Middle frontal gyrus (tissue), 1 donor: ENCODE results near the gene PLEKHM2.

Source experiments
- DNase-seq: peaks from one replicate; pipeline ENCODE4 v3.0.0-alpha.2; 2015; ENCODE audit warnings: low spot score; ENCODE audit errors: extremely low spot score

PLEKHM2 gene

GRCh38 chr1:15674386-15675159, 9.5 kb upstream of the PLEKHM2 start:
- no peak for DNase-seq

- no peak for DNase-seq
These were observed 8.1 kb upstream of the PLEKHM2 start for GRCh38 chr1:15676010-15676409.

GRCh38 chr1:15676688-15677661, 7.1 kb upstream of the PLEKHM2 start:
- DNase-seq, result no peak

GRCh38 chr1:15678578-15678977, 5.5 kb upstream of the PLEKHM2 start:
- no peak for DNase-seq

DNA sequence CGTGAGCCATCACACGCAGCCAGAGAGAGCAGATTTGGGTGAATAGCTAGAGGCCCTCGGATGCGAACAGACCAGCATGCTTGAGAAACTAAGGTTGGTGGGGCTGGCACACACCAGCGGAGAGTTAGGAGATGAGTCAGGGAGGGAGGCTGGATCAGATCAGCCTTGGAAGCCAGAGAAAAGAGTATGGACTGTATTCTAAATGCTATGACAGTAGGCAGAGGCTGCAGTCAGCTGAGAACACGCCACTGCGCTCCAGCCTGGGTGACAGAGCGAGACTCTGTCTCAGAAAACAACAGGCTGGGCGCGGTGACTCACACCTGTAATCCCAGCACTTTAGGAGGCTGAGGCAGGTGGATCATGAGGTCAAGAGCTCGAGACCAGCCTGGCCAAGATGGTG, 4.0 kb upstream of the PLEKHM2 start:
- DNase-seq, result no peak

DNA sequence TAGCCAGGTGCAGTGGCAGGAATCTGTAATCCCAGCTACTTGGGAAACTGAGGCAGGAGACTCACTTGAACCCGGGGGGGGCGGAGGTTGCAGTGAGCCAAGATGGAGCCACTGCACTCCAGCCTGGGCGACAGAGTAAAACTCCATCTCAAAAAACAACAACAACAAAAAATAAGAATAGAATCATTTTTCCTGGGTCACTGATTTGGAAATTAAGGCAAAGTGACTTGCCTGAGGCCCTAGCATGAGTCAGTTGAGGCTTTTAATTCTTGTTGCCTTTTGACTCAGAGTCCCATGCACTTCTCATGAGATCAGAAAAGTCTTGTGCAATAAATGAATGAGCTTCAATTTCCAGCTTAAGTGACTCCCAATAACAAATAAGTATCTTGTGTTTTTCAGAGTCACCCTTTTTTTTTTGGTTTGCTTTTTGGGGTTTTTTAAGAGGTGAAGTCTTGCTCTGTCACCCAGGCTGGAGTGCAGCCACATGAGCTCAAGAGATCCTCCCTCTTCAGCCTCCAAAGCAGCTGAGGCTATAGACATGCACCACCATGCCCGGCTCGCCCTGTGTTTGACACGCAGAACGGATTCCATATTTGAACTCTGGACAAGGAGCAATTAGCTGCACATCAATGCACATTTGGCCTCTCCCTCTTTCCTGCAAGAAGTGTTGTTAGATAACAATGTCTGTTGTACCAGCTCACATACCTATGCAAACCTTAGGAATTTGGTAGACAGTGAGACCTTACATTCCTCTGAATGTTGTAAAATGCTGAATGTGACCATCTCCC, 3.4 kb upstream of the PLEKHM2 start:
- no peak for DNase-seq

DNA sequence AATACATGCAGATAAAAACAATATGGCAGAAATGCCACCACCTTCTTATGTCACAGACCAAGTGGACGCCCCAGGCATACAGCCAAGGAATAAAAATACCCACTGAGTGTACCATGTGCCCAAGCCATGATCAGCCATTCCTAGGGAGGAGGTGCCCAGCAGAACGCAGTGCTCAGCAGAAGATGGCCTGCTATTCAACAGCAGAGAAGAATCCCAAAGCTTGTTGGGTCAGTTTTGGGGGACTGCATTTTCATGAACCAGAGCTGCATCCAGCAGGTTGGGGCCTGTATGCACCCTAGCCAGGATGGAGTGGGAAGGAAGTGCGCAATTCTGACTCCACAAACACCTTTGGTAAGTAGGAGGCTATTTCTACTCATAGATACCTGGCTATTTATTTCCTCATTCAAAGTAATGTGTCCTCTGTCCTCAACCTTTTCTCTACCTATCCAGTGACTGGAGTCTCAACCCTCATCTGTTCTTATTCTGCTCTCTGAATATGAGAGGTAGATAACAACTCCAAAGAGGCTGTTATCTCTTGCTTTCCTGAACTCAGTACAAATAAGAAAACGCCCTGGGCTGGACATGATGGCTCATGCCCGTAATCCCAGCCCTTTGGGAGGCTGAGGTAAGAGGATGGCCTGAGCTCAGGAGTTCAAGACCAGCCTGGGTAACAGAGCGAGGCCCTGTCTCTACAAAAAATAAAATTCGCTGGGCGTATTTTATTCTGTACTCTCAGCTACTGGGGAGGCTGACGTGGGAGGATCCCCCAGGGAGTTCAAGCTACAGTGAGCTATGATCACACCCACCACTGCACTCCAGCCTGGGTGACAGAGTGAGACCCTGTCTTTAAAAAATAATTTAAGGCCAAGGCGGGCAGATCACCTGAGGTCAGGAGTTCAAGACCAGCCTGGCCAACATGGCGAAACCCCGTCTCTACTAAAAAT, 2.5 kb upstream of the PLEKHM2 start:
- no peak for DNase-seq

DNA sequence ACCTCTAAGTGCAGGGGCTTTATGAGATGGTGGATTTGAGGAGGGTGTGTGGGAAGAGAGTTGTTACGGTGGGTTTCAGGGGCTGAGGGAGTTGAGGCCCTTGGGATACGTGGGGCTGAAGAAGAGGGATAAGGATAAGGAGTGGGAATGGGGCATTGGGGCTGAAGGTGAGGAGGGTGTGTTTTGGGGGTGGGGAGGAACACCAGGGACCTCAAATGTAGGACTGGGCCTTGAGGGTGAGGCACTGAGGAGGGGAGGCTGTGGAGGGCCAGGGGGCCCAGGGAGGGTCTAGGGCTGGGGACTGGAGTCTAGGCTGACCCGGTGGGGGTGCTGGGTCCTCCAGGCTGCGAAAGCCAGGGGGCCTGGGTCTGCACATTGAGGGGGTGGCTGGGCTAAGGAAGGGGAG, 1.2 kb upstream of the PLEKHM2 start:
- DNase-seq, result no peak

DNA sequence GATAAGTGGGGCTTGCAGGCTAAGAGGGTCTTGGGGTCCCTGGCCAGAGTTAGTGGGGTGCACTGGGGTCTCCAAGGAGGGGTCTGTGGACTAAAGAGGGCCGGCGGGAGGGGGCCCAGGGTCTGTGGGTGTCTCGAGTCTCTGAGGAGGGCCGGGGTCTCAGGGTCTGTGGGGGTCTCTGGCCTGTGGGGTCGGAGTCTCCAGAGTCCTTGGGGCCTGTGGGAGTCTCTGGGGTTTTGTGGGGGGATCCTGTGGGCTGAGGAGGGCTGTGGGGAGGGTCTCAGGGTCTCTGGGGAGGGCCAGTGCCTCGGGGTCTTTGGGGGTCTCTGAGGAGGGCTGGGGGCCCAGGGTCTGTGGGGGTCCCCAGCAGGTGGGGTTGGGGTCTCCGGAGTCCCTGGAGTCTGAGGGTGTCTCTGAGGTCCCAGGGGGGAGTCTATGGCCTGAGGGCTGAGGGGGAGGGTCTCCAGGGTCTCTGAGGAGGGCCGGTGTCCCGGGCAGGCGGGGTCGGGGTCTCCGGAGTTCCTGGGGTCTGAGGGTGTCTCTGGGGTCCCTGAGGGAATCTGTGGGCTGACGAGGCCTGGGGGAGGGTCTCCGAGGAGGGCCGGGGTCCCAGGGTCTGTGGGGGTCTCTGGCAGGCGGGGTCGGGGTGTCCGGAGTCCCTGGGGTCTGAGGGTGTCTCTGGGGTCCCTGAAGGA, 628 bp upstream of the PLEKHM2 start:
- no peak for DNase-seq

DNA sequence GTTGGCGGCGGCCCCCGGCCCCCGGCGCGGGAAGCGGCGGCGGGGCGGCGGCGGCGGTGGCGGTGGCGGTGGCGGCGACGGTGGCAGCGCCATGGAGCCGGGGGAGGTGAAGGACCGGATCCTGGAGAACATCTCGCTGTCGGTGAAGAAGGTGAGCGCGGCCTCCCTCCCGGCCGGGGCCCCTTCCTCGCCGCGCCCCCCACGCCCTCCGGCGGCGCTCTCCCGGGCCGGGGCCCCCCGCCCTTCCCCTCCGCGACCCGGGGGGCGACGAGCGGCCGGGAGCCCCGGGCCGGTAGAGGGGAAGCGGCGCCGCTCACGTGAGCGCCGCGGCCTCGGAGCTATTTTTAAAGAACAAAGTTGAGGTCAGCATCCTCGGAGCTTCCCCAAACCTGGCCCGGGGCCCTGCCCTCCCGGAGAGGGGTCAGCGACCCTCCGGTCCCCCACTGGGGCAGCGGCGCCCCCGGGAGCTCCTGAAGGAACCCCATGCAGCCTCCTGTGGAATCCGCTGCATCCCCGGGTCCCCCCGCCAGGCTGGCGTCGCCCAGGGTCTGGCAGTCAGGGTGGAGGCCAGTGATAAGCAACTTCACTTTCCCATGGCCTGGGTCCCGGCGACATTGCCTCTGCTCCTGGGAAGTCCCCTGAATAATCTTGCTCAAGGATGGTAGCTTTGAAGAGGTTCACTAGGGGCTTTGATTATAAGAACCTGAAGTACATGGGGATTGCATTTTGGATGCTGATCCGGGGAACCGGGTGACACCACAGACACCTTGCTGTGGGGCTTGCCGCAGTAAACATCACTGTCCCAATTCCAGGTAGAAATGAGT, 560 bp downstream of the PLEKHM2 start:
- no peak for DNase-seq

DNA sequence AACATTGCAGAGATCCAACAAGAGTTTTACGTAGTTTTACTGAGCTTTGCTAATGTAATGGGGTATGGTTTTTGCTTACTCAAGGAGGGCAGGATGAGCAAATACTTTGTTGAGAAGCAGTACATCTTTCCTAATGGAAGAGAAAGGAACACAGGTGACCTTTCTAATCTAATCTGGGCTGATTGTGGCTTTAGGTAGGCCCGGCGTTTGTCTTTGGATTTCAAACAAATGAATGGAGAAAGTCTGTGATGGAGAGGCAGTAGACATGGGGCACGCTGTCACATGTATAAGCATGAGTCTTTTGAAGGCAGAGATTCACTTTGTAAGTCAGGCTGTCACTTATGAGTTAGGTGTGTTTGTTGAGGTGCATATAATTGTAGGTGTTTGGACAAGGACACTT, 1.7 kb downstream of the PLEKHM2 start:
- DNase-seq, result no peak

DNA sequence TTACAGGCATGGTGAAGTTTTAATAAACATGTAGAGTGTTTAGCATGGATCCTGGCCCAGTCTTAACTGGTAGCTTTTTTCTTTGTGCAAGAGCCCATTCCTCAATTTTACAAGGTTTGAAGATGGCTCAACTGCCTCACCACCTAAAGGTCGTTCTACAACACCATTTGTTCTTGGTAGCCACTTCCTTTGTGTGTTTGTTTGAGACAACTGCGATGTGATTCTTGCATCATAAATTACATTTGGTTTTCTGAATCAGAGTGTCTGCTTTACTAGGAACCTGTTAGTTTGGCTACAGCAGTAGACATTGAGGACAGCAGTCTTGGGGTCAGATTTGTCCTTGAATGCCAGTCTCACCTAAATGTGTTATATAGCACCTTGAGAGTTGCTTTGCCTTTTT, 3.3 kb downstream of the PLEKHM2 start:
- DNase-seq, result no peak

GRCh38 chr1:15690317-15690716, 6.2 kb downstream of the PLEKHM2 start:
- no peak for DNase-seq

DNA sequence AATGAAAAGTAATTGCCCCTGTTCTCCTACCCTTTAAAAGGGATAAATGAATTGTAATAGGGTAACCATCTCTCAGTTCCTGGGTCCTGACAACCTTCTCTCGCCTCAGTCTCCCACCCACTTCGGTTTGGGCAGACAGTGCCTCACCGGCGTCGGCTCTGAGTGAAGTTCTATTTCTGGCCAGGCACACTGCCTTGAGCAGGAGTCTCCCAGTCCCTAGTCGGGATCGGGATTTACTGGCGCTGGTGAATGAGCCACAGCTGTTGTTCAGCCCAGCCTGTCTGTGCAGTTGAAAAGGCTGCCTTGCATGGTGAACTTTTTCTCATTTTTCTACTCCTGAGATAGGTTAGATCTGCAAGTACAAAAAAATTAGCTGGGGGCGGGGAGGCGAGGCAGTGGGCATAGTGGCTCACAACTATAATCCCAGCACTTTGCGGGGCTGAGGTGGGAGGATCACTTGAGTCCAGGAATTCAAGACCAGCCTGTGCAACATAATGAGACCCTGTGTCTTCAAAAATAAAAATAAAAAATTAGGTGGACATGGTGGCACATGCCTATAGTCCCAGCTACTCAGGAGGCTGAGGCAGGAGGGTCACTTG, 7.4 kb downstream of the PLEKHM2 start:
- peak; percentile 8 for DNase-seq

DNA sequence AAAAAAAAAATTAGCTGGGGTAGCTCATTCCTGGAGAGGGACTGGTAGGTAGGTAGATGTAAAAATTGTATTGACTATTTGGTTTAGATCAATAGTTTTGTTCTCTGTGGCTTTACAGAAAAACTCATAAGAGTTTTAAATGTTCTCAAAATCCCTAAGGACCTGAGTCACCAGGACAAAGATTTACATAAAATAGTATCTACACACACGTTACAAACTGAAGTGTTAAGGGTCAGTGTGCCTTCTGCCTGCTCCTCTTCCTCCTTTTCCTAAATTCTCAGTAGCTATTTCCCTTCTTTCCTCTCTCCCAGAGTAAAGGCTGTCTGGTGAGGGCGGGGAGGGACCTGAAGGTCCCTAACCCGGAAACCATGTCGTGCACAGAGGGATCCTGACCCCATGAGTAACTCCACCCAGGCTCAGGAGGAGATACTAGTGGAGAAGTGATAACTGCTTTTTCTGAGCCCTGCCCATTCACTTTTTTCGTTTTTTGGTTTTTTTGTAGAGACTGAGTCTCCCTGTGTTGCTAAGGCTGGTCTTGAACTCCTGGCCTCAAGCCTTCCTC, 8.1 kb downstream of the PLEKHM2 start:
- no peak for DNase-seq

DNA sequence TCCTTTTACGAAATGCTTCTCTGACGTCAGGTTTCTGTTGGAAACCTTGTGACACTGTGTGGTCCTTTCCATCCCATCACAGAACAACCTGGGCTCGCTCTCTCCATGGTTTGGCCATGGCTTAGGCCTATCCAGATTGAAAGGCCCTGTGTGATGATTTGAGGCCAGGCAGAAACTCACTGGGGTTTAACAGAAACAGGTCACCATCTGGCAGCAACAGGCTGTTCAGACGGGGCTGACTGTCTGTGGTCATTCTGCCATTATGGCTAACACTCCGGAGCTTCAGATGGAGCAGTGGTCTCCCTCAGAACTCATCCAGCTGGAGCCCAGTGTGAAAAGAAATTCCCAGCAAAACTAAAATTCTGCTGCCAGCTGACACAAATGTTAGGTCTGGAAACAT, 9.3 kb downstream of the PLEKHM2 start:
- DNase-seq, result no peak

- peak; percentile 23 for DNase-seq
These were observed 12.9 kb downstream of the PLEKHM2 start for GRCh38 chr1:15696956-15697521.

DNA sequence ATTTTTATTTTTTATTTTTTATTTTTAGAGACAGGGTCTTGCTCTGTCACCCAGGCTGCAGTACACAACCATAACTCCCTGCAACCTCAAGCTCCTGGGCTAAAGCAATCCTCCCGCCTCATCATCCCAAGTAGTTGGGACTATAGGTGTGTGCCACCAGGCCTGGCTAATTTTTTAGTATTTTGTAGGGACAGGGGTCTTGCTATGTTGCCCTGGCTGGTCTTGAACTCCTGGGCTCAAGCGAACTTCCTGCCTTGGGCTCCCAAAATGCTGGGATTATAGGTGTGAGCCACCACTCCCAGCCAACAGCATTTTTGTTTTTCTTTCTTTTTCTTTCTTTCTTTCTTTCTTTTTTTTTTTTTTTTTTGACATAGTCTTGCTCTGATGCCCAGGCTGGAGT, 14.1 kb downstream of the PLEKHM2 start:
- DNase-seq, result no peak
